Sigmoid colon (tissue), 4 donors: Measurements from ENCODE around the gene AIRE.
"Not testable (repeated sequence)": the region's sequence is repeated elsewhere in the genome, so short reads cannot be mapped to it uniquely, and the experiment has no call there.

Source experiments
- CTCF ChIP-seq, 4 experiments: fragments of 450-650 bp in 3 of 4; fragments of 200-600 bp in 1 of 4; IDR thresholded peaks; one replicate each; pipeline ENCODE4 v1.5.1; 2016 to 2019; ENCODE audit warnings: antibody characterized with exemption in 4 of 4, mild to moderate bottlenecking in 3 of 4, moderate library complexity in 2 of 4
- EP300 ChIP-seq, 4 donors: sonication (generic); formaldehyde crosslinking; IDR thresholded peaks; one replicate each; pipeline ENCODE4 v1.6.1; 2017; ENCODE audit warnings: antibody characterized with exemption in 4 of 4
- POLR2A ChIP-seq, 2 donors: fragments of 450-650 bp; IDR thresholded peaks; one replicate each; pipeline ENCODE4 v1.6.1; 2016; ENCODE audit warnings: antibody characterized with exemption in 2 of 2, mild to moderate bottlenecking in 2 of 2, moderate library complexity in 2 of 2
- POLR2AphosphoS5 ChIP-seq, 4 donors: sonication (generic); formaldehyde crosslinking; IDR thresholded peaks; one replicate each; pipeline ENCODE4 v1.6.1; 2017; ENCODE audit warnings: antibody characterized with exemption in 4 of 4

- TF ChIP-seq CTCF, EP300, POLR2A, POLR2AphosphoS5 (IDR thresholded peaks at IDR 0.05): not testable (repeated sequence)
Observed at GRCh38 chr21:44247904-44248303, 37.8 kb upstream of the AIRE start.
